ENCODE data around the gene BCORL1. TPM values are rescaled to one million over a fixed set of nuclear protein-coding genes. Genes with fewer than 3 reads are reported as not detected.

BCORL1 gene
- total RNA-seq, 2 donors from 2014 or later = 4.4 to 25.2 TPM

- no peaks in the 10 kb centered on the region for H3K27me3 ChIP-seq (replicated peaks; ENCODE audit: insufficient read depth)
- intact Hi-C loops (cut with DNase I) = no loop called here
- TF ChIP-seq, protein P1, sequence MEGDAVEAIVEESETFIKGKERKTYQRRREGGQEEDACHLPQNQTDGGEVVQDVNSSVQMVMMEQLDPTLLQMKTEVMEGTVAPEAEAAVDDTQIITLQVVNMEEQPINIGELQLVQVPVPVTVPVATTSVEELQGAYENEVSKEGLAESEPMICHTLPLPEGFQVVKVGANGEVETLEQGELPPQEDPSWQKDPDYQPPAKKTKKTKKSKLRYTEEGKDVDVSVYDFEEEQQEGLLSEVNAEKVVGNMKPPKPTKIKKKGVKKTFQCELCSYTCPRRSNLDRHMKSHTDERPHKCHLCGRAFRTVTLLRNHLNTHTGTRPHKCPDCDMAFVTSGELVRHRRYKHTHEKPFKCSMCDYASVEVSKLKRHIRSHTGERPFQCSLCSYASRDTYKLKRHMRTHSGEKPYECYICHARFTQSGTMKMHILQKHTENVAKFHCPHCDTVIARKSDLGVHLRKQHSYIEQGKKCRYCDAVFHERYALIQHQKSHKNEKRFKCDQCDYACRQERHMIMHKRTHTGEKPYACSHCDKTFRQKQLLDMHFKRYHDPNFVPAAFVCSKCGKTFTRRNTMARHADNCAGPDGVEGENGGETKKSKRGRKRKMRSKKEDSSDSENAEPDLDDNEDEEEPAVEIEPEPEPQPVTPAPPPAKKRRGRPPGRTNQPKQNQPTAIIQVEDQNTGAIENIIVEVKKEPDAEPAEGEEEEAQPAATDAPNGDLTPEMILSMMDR (IDR thresholded peaks at IDR 0.05) = no peak
- TF ChIP-seq POLR2A (IDR thresholded peaks at IDR 0.05) = no peak
- no peak for TF ChIP-seq POLR2AphosphoS5 (IDR thresholded peaks at IDR 0.05)
- H3K9me3 ChIP-seq = no peaks in the 10 kb centered on the region
- WGBS = 86% methylated on average over 1 of the region's 1 CpG
- H3K36me3 ChIP-seq = no peaks in the 10 kb centered on the region
- H3K27ac ChIP-seq = no peak overlapping the region
- DNase-seq (ENCODE audit: low spot score) = no peak
- no peak overlapping the region for H3K4me3 ChIP-seq
- no peaks in the 10 kb centered on the region for H3K4me1 ChIP-seq (replicated peaks)
Measured at GRCh38 chrX:129945131-129945530, 37.3 kb upstream of the BCORL1 start.

DNA sequence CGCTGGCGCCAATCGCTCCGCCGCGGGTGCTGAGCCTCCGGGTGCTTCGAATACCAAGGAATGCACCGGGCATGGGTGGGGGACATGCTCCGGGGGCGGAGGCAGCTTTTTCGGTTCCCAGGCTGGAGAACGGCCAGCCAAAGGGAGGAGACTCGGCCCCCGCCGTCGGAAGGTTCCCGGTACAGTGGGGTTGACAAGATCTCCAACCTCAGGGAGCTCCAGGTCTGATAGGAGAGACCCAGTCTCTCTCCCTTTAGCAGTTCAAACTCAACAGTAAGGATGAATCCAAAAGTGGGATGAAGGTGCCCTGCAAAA, 29.1 kb upstream of the BCORL1 start:
- no peak for DNase-seq (ENCODE audit: low spot score)
- H3K4me3 ChIP-seq = peak overlapping the region in 1 of 2 donors; percentile 18
- intact Hi-C loops (cut with DNase I) = no loop called here
- H3K27ac ChIP-seq = no peak overlapping the region
- 7% methylated on average over 5 of the region's 18 CpGs for WGBS
- TF ChIP-seq, protein P1 (IDR thresholded peaks at IDR 0.05) = no peak
- no peak for TF ChIP-seq POLR2A (IDR thresholded peaks at IDR 0.05)
- no peak for TF ChIP-seq POLR2AphosphoS5 (IDR thresholded peaks at IDR 0.05)
- H3K27me3 ChIP-seq (replicated peaks; ENCODE audit: insufficient read depth) = no peaks in the 10 kb centered on the region
- H3K4me1 ChIP-seq (replicated peaks) = no peaks in the 10 kb centered on the region
- H3K36me3 ChIP-seq = no peaks in the 10 kb centered on the region
- no peaks in the 10 kb centered on the region for H3K9me3 ChIP-seq

DNA sequence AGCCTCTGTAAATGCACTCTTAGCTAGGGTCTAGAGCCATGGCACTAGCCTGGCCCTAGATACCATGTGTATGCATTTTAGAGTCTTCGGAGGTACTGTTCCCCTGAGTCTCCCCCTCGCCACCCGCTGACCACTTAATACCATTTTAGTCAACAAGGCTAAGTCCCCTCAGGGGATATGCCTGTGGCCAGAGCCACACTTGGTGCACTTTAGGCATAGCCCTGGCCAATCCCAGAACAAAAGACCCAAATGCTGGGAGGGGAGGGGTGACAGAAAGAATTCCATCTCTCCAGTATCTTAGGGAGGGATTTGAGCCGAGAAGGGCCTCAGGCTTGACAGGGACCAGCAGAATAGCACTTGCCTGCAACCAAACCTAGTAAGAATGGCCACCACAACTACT, 28.6 kb upstream of the BCORL1 start:
- no peaks in the 10 kb centered on the region for H3K36me3 ChIP-seq
- WGBS = 96% methylated on average over 4 of the region's 4 CpGs
- no peak overlapping the region for H3K4me3 ChIP-seq
- H3K9me3 ChIP-seq = no peaks in the 10 kb centered on the region
- H3K4me1 ChIP-seq (replicated peaks) = no peaks in the 10 kb centered on the region
- H3K27ac ChIP-seq = no peak overlapping the region
- no peaks in the 10 kb centered on the region for H3K27me3 ChIP-seq (replicated peaks; ENCODE audit: insufficient read depth)
- DNase-seq (ENCODE audit: low spot score) = no peak
- TF ChIP-seq POLR2AphosphoS5 (IDR thresholded peaks at IDR 0.05) (no peak), POLR2A (IDR thresholded peaks at IDR 0.05) (no peak)
- TF ChIP-seq, protein P1 (IDR thresholded peaks at IDR 0.05) = no peak
- intact Hi-C loops (cut with DNase I) = no loop called here

DNA sequence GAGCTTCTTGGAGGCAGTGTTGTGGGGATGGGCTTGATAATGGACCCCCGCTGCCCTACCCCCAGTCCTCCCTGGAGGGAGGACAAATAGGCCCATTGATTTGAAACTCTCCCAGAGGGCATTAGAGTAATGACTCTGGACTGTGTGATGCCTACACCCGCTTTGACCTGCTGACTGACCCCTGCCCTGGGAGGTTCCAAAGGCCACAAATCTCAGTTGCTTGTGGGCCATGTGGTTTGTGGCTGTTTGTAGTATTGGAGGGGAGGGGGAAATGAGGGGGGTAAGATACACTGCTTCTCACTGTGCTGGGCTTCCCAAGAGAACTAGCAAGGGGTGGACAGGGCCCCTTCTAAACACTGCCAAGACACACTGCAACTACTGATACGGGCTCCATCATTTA, 27.6 kb upstream of the BCORL1 start:
- H3K4me1 ChIP-seq (replicated peaks) = no peaks in the 10 kb centered on the region
- no peaks in the 10 kb centered on the region for H3K9me3 ChIP-seq
- intact Hi-C loops (cut with DNase I) = no loop called here
- no peak overlapping the region for H3K4me3 ChIP-seq
- no peak overlapping the region for H3K27ac ChIP-seq
- no peak for DNase-seq (ENCODE audit: low spot score)
- no peaks in the 10 kb centered on the region for H3K27me3 ChIP-seq (replicated peaks; ENCODE audit: insufficient read depth)
- 83% methylated on average over 3 of the region's 3 CpGs for WGBS
- no peaks in the 10 kb centered on the region for H3K36me3 ChIP-seq
- TF ChIP-seq POLR2A (IDR thresholded peaks at IDR 0.05) (no peak), POLR2AphosphoS5 (IDR thresholded peaks at IDR 0.05) (no peak)
- TF ChIP-seq, protein P1 (IDR thresholded peaks at IDR 0.05) = no peak

GRCh38 chrX:129955682-129956081, 26.8 kb upstream of the BCORL1 start:
- no peaks in the 10 kb centered on the region for H3K36me3 ChIP-seq
- WGBS = 92% methylated on average over 3 of the region's 3 CpGs
- H3K4me1 ChIP-seq (replicated peaks) = no peaks in the 10 kb centered on the region
- no peak overlapping the region for H3K4me3 ChIP-seq
- no peaks in the 10 kb centered on the region for H3K27me3 ChIP-seq (replicated peaks; ENCODE audit: insufficient read depth)
- no peak for DNase-seq (ENCODE audit: low spot score)
- no peaks in the 10 kb centered on the region for H3K9me3 ChIP-seq
- no peak for TF ChIP-seq POLR2AphosphoS5 (IDR thresholded peaks at IDR 0.05)
- no peak for TF ChIP-seq POLR2A (IDR thresholded peaks at IDR 0.05)
- TF ChIP-seq, protein P1 (IDR thresholded peaks at IDR 0.05) = no peak
- H3K27ac ChIP-seq = no peak overlapping the region
- intact Hi-C loops (cut with DNase I) = no loop called here
